Keratinocyte (primary cell): ENCODE measurements around the gene RBCK1.

Experiments
- CTCF ChIP-seq, 3 experiments: IDR thresholded peaks in 1 of 3; conservative IDR thresholded peaks in 1 of 3; optimal IDR thresholded peaks in 1 of 3; 2 replicates in 2 of 3; 3 replicates in 1 of 3; pipeline versions ENCODE3 to v1.5.1; 2011; ENCODE audit warnings: low read length in 3 of 3, mild to moderate bottlenecking in 3 of 3, moderate library complexity in 2 of 3, control low read depth in 1 of 3, inconsistent platforms in 1 of 3; ENCODE audit not compliant: insufficient read depth in 2 of 3; ENCODE audit errors: extremely low read depth in 1 of 3
- EZH2 ChIP-seq: IDR thresholded peaks from one replicate; pipeline ENCODE4 v1.6.1; 2012; ENCODE audit warnings: inconsistent platforms, mild to moderate bottlenecking, low read length, moderate library complexity

- TF ChIP-seq CTCF (optimal IDR thresholded peaks at IDR 0.05 in 1 of 3, IDR thresholded peaks at IDR 0.05 in 1 of 3, conservative IDR thresholded peaks at IDR 0.05 in 1 of 3; ENCODE audit: extremely low read depth in 1 of 3, insufficient read depth in 2 of 3, low read length in 3 of 3) (no peak), EZH2 (no peak)
Observed at GRCh38 chr20:363319-364078, 44.6 kb upstream of the RBCK1 start.
